ENCODE measurements around the gene MAS1. TPM values are rescaled to one million over a fixed set of nuclear protein-coding genes. Genes with fewer than 3 reads are reported as not detected.

MAS1 gene
- total and polyA plus RNA-seq, 10 of the 15 experiments (the other 5 are each of a cell fraction or from before 2014, with no cell fraction given), result under 0.01 to 0.08 TPM; not detected in 8

- intact Hi-C loops (cut with micrococcal nuclease; ENCODE audit: unreplicated experiment) (no loop called here), in situ Hi-C loops (cut with MboI) (no loop called here)
- Histone ChIP-seq H3K27me3 (replicated peaks in 1 of 2; ENCODE audit: control insufficient read depth in 2 of 2, insufficient read depth in 2 of 2, low read length in 1 of 2) (no peaks in the 10 kb centered on the region), H2AFZ (ENCODE audit: control insufficient read depth, low read depth, low read length) (no peak overlapping the region), H3K4me1 (ENCODE audit: control insufficient read depth, insufficient read depth, low read length) (no peaks in the 10 kb centered on the region), H3K9ac (ENCODE audit: control insufficient read depth, insufficient read depth, low read length) (no peak overlapping the region), H3K36me3 (ENCODE audit: control insufficient read depth in 2 of 2, insufficient read depth in 2 of 2, low read length in 1 of 2) (no peaks in the 10 kb centered on the region), H4K20me1 (ENCODE audit: control insufficient read depth, insufficient read depth) (no peaks in the 10 kb centered on the region), H3K79me2 (ENCODE audit: control insufficient read depth, insufficient read depth, low read length) (no peaks in the 10 kb centered on the region), H3K27ac (ENCODE audit: control insufficient read depth, insufficient read depth) (no peak overlapping the region), H3K4me3 (no peak overlapping the region), H3K4me2 (ENCODE audit: control insufficient read depth, insufficient read depth) (no peak overlapping the region), H3K9me3 (replicated peaks; ENCODE audit: control insufficient read depth, insufficient read depth, low read length) (no peaks in the 10 kb centered on the region)
- 46% methylated on average over 4 of the region's 4 CpGs for WGBS (ENCODE audit: insufficient coverage, insufficient replicate concordance, low lambda C conversion rate, missing lambda C conversion rate)
- CTCF ChIA-PET, result no interaction called here
- ATAC-seq (peak; percentile 72), FAIRE-seq (no peak), DNase-seq (ENCODE audit: low read depth, low spot score) (no peak)
- TF ChIP-seq CTCF (IDR thresholded peaks at IDR 0.05 in 2 of 3, conservative IDR thresholded peaks at IDR 0.05 in 1 of 3; ENCODE audit: control insufficient read depth in 2 of 3, extremely low read depth in 1 of 3, insufficient read depth in 1 of 3, low read depth in 3 of 3, low read length in 3 of 3) (peak in 1 of 3 experiments; percentile 15; a peak in 1 of 6 replicates), MYB (IDR thresholded peaks at IDR 0.05; ENCODE audit: borderline replicate concordance, low read depth, low read length) (no peak), ZNF622 (IDR thresholded peaks at IDR 0.05) (no peak), RAD21 (IDR thresholded peaks at IDR 0.05; ENCODE audit: insufficient read depth, low read depth, low read length) (0 out of 2 replicates have a peak, but pooled peaks have one; percentile 15), IKZF2 (IDR thresholded peaks at IDR 0.05) (no peak), HSF1 (IDR thresholded peaks at IDR 0.05; ENCODE audit: low read depth, low read length) (0 out of 2 replicates have a peak, but pooled peaks have one; percentile 23), FOXM1 (IDR thresholded peaks at IDR 0.05; ENCODE audit: low read depth, low read length) (no peak), ZBTB4 (CRISPR knock-in tag; IDR thresholded peaks at IDR 0.05) (no peak)
- RAD21 ChIA-PET (ENCODE audit: unreplicated experiment), result no interaction called here
- SMC1A ChIA-PET (ENCODE audit: uncharacterized antibody, unreplicated experiment), result no interaction called here
- POLR2A ChIA-PET, result no interaction called here
- BruUV-seq (replicated peaks), result no TSS peak
Observed at GRCh38 chr6:159842035-159842434, 48.8 kb upstream of the MAS1 start.

Measured in GM12878 (cell line).